OCI-LY1 (cell line): ENCODE measurements around the gene PNPLA8.

Experiments used
- EZH2 ChIP-seq: fragments of 200-600 bp; sonication (generic), shearing (Covaris generic); IDR thresholded peaks from 2 replicates; pipeline ENCODE4 v1.8.0; 2017; ENCODE audit warnings: borderline replicate concordance, mixed run types, mild to moderate bottlenecking, antibody characterized with exemption, low read length, moderate library complexity, mixed read lengths
- TF ChIP-seq, protein P1 (sequence below): fragments of 200-600 bp; sonication (generic), shearing (Covaris generic); IDR thresholded peaks from 2 replicates; pipeline ENCODE4 v1.5.1; 2017; ENCODE audit warnings: mild to moderate bottlenecking, antibody characterized with exemption, low read length, moderate library complexity, mixed read lengths

DNA sequence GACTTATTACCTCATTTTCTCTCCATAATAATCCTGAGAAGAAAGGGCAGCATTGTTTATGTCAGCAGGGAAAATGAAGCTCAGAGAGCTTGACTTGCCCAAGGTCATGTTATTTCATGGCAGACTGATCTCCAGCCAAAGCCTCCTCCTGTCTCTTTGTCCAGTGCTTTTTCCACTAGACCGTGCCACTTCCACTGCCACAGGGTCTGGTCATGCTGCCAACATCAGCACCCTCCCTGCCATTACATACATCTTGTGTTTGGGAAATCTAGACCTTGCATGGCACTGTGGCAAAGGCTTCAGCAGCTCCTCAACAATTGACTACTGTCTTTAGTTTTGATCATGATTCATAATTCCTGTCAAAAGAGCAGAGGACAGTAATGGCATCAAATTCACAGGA is 94.8 kb downstream of the PNPLA8 start:
- TF ChIP-seq, protein P1, sequence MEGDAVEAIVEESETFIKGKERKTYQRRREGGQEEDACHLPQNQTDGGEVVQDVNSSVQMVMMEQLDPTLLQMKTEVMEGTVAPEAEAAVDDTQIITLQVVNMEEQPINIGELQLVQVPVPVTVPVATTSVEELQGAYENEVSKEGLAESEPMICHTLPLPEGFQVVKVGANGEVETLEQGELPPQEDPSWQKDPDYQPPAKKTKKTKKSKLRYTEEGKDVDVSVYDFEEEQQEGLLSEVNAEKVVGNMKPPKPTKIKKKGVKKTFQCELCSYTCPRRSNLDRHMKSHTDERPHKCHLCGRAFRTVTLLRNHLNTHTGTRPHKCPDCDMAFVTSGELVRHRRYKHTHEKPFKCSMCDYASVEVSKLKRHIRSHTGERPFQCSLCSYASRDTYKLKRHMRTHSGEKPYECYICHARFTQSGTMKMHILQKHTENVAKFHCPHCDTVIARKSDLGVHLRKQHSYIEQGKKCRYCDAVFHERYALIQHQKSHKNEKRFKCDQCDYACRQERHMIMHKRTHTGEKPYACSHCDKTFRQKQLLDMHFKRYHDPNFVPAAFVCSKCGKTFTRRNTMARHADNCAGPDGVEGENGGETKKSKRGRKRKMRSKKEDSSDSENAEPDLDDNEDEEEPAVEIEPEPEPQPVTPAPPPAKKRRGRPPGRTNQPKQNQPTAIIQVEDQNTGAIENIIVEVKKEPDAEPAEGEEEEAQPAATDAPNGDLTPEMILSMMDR, result no peak
- no peak for TF ChIP-seq EZH2
